Endodermal cell (in vitro differentiated cells): ENCODE data around the gene HCFC1. TPM values are rescaled to one million over a fixed set of nuclear protein-coding genes. Genes with fewer than 3 reads are reported as not detected.

ENCODE experiments used
- DNase-seq: peaks from one replicate; pipeline ENCODE4 v3.0.0-alpha.2; 2017
- H3K27ac ChIP-seq: 2 replicates; pipeline ENCODE4 v1.5.1; 2013; ENCODE audit warnings: mild to moderate bottlenecking, low read depth, low read length, moderate library complexity
- H3K27me3 ChIP-seq: 2 replicates; pipeline ENCODE4 v1.6.1; 2013; ENCODE audit warnings: mild to moderate bottlenecking, low read length, moderate library complexity; ENCODE audit not compliant: insufficient read depth, control insufficient read depth, poor library complexity, severe bottlenecking
- H3K36me3 ChIP-seq: 2 replicates; pipeline ENCODE4 v1.7.0; 2013; ENCODE audit warnings: mild to moderate bottlenecking, low read length, moderate library complexity; ENCODE audit not compliant: control insufficient read depth, insufficient read depth
- H3K4me1 ChIP-seq: one replicate; pipeline ENCODE4 v1.7.0; 2013; ENCODE audit warnings: low read length; ENCODE audit not compliant: control insufficient read depth, insufficient read depth
- H3K4me3 ChIP-seq: 2 replicates; pipeline ENCODE4 v1.5.1; 2013; ENCODE audit warnings: mild to moderate bottlenecking, low read length, moderate library complexity
- H3K9ac ChIP-seq: 2 replicates; pipeline ENCODE4 v1.6.1; 2013; ENCODE audit warnings: mild to moderate bottlenecking, low read length, moderate library complexity; ENCODE audit not compliant: poor library complexity, severe bottlenecking; ENCODE audit errors: extremely low read depth
- H3K9me3 ChIP-seq: 2 replicates; pipeline ENCODE4 v1.6.1; 2013; ENCODE audit warnings: mild to moderate bottlenecking, low read length, moderate library complexity; ENCODE audit not compliant: control insufficient read depth
- H3K27ac Mint-ChIP-seq: 2 replicates; pipeline ENCODE4 v1.8.0; 2020; ENCODE audit warnings: mixed read lengths
- H3K27me3 Mint-ChIP-seq: 2 replicates; pipeline ENCODE4 v1.8.0; 2021; ENCODE audit warnings: mild to moderate bottlenecking, mixed read lengths; ENCODE audit not compliant: insufficient read depth
- H3K36me3 Mint-ChIP-seq: 2 replicates; pipeline ENCODE4 v1.8.0; 2020; ENCODE audit warnings: low read depth, mixed read lengths
- H3K4me1 Mint-ChIP-seq: 2 replicates; pipeline ENCODE4 v1.8.0; 2020; ENCODE audit warnings: mixed read lengths
- H3K4me3 Mint-ChIP-seq: 2 replicates; pipeline ENCODE4 v1.8.0; 2020; ENCODE audit warnings: mild to moderate bottlenecking, moderate library complexity, mixed read lengths
- H3K9me3 Mint-ChIP-seq: 2 replicates; pipeline ENCODE4 v1.8.0; 2020; ENCODE audit warnings: mild to moderate bottlenecking, mixed read lengths
- CTCF ChIP-seq: fragments of 200-600 bp; sonication (generic); conservative IDR thresholded peaks from 2 replicates; pipeline ENCODE4 v1.5.0; 2021; ENCODE audit warnings: antibody characterized with exemption, mild to moderate bottlenecking
- microRNA-seq: library from miRNA; unstranded; fragments of <30 nt; microRNA quantifications from one replicate; pipeline ENCODE4 v1.2.0, GENCODE V29; 2020; ENCODE audit warnings: borderline microRNAs expressed
- total RNA-seq, 2 donors: library from RNA; stranded (reverse); fragmentation: NEBNext Ultra II Directional in 1 of 2; extraction: Animal tissue kit (Norgen Biotek cat#: 25700) in 1 of 2; gene quantifications; 2 replicates in 1 of 2; 3 replicates in 1 of 2; pipeline ENCODE4 v1.2.1, GENCODE V29; 2021

HCFC1 gene
- total RNA-seq, 2 donors from 2014 or later: 93.4 to 112 TPM

GRCh38 chrX:153897899-153898298 is 73.7 kb downstream of the HCFC1 start:
- Histone ChIP-seq H3K27ac (no peak overlapping the region), H3K36me3 (no peaks in the 10 kb centered on the region), H3K9ac (no peak overlapping the region), H3K27me3 (no peaks in the 10 kb centered on the region), H3K9me3 (no peaks in the 10 kb centered on the region), H3K4me1 (no peaks in the 10 kb centered on the region), H3K4me3 (no peak overlapping the region)
- Mint-ChIP-seq H3K4me1 (peaks cover 5% of the 10 kb centered on the region), H3K4me3 (no peak overlapping the region), H3K27ac (no peak overlapping the region), H3K9me3 (peaks cover 72% of the 10 kb centered on the region), H3K27me3 (no peaks in the 10 kb centered on the region), H3K36me3 (no peaks in the 10 kb centered on the region)
- TF ChIP-seq CTCF: no peak
- DNase-seq: no peak

Small RNAs within 50 kb of the gene (microRNA-seq; reads per million reads assigned to microRNA genes)
- gene MIR3202-1: not detected
- not detected for gene MIR3202-2
- not detected for gene MIR718

Other genes with a start within 250 kb of the HCFC1 start
- gene BCAP31, start 247.4 kb downstream of the HCFC1 start, total RNA-seq: 100 to 1,000 TPM; 192 to 206 TPM
- 10 to 100 TPM; 17.9 to 18.2 TPM for gene ABCD1, start 247.0 kb downstream of the HCFC1 start, total RNA-seq
- gene PLXNB3, start 207.6 kb downstream of the HCFC1 start, total RNA-seq: 1 to 10 TPM; 1.1 TPM
- gene SRPK3, start 190.8 kb downstream of the HCFC1 start, total RNA-seq: not detected
- 10 to 100 TPM; 39.5 to 45.0 TPM for gene IDH3G, start 177.4 kb downstream of the HCFC1 start, total RNA-seq
- gene SSR4, start 177.2 kb downstream of the HCFC1 start, total RNA-seq: 100 to 1,000 TPM; 220 to 236 TPM
- 10 to 100 TPM; 30.1 to 68.3 TPM for gene PDZD4, start 141.3 kb downstream of the HCFC1 start, total RNA-seq
- 10 to 100 TPM in 1 of 2 donors, 1 to 10 TPM in 1; 7.5 to 29.0 TPM for gene L1CAM, start 85.6 kb downstream of the HCFC1 start, total RNA-seq
- gene AVPR2, start 67.1 kb downstream of the HCFC1 start, total RNA-seq: not detected
- 10 to 100 TPM; 56.0 to 65.0 TPM for gene ARHGAP4, start 45.6 kb downstream of the HCFC1 start, total RNA-seq
- 10 to 100 TPM; 91.6 to 99.3 TPM for gene NAA10, start 36.8 kb downstream of the HCFC1 start, total RNA-seq
- gene RENBP, start 27.2 kb downstream of the HCFC1 start, total RNA-seq: 10 to 100 TPM; 12.0 to 17.5 TPM
- gene TMEM187, start 936 bp upstream of the HCFC1 start, total RNA-seq: 1 to 10 TPM; 4.8 to 8.1 TPM
- gene IRAK1, start 48.1 kb upstream of the HCFC1 start, total RNA-seq: 10 to 100 TPM; 61.1 to 73.9 TPM
- 10 to 100 TPM; 34.4 to 35.3 TPM for gene MECP2, start 125.9 kb upstream of the HCFC1 start, total RNA-seq
- gene OPN1LW, start 172.4 kb upstream of the HCFC1 start, total RNA-seq: not detected
- not detected for gene OPN1MW, start 210.8 kb upstream of the HCFC1 start, total RNA-seq
- gene OPN1MW2, start 247.9 kb upstream of the HCFC1 start, total RNA-seq: not detected